Endothelial cell of hepatic sinusoid (primary cell): ENCODE results near the gene TTC32.

Experiments
- in situ Hi-C: cut with HindIII; loops from 2 replicates; pipeline ENCODE4 v1.10.0; 2017; ENCODE audit warnings: low sequenced_read_pairs

TTC32 gene

GRCh38 chr2:19854596-19855541 is 46.9 kb downstream of the TTC32 start:
- in situ Hi-C loops: no loop called here

DNA sequence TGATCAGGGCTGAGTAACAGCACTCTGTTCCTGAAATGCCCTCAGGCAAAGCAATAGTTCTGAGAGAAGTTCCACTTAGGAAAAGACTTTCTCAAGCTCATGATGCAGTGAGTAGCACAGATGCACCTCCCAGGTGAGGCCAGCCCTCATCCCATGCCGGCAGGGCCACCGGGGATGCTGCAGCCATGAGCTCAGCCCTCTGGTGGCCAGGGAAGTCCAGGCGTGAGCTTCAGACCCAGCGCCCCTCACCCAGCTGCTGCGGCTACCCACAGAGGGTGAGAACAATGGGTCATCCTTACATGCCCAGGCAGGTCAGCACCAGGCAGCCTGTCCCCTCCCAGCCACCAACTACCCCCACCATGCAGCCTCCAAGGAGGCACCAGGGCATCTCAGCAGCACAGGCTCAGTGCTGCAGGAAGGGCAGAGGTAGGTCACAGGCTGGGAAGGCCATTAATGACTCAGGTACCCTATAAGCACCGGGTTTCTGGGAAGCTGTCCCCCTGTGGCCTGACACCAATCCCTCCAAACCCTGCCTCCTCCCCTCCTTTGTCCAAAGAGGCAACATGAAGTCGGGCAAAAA is 50.6 kb downstream of the TTC32 start:
- in situ Hi-C loops: no loop called here

- in situ Hi-C loops: no loop called here
Observed at GRCh38 chr2:19850056-19851050, 51.4 kb downstream of the TTC32 start.

DNA sequence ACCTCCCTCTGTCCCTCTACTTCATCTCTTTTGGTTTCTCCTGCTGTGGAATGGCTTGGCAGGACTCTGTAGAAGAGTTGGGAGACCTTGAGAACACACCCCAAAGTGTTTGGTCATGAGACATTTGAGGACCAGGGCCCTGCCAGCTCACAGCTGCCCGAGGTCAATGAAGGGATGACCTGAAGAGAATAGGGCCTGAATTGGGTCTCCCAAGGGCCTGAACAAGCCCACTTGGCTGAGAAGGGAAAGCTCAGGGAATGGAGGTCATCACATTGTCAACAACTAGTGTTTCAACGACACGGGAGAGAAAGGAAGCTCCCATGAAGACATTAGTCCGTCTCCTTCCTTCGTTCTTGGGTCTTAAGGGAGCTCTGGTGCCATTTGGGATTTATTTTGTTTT is 52.8 kb downstream of the TTC32 start:
- in situ Hi-C loops: no loop called here

GRCh38 chr2:19848029-19848750 is 53.6 kb downstream of the TTC32 start:
- in situ Hi-C loops: no loop called here

GRCh38 chr2:19847486-19847885 is 54.3 kb downstream of the TTC32 start:
- in situ Hi-C loops: no loop called here
